ENCODE data around the gene ITGA6. TPM values are rescaled to one million over a fixed set of nuclear protein-coding genes. Genes with fewer than 3 reads are reported as not detected.

ITGA6 gene
- total and polyA plus RNA-seq, 2 donors from 2014 or later: 32.8 to 89.1 TPM

DNA sequence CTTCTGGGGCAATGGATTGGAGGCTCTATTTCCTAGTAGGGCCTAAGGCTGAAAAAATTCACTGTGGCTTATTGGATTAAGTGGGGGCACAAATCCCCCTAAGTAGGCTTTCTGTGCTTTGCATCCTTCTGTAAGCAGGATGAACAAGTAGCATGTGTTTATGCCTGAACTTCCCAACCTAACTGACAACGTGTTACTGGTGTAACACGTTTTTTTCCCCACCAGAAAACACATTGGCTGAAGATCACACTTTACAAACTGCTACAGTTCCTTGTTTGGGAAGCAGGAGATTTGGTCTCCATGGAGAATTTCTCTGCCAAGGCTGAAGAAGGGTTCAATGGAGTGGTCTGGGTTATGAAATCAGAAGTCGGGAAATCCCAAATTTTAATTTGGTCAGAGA lies 7.2 kb upstream of the ITGA6 start:
- Histone ChIP-seq H3K36me3 (ENCODE audit: control insufficient read depth in 2 of 3, insufficient read depth in 3 of 3, low read length in 3 of 3) (no peaks in the 10 kb centered on the region), H3K9me3 (ENCODE audit: control insufficient read depth in 2 of 3, insufficient read depth in 1 of 3, low read length in 3 of 3) (no peaks in the 10 kb centered on the region), H3K9ac (ENCODE audit: low read length in 3 of 3) (no peak overlapping the region), H3K4me1 (ENCODE audit: control insufficient read depth in 2 of 3, insufficient read depth in 2 of 3, low read depth in 1 of 3, low read length in 3 of 3) (peaks cover 2 to 6% (median 2%) of the 10 kb centered on the region in 3 donors), H3K27ac (ENCODE audit: low read depth in 2 of 2, low read length in 2 of 2) (no peak overlapping the region), H3K27me3 (ENCODE audit: control insufficient read depth, insufficient read depth, low read length) (no peaks in the 10 kb centered on the region), H3K4me3 (ENCODE audit: low read length in 3 of 3) (no peak overlapping the region)
- FAIRE-seq (no peak), DNase-seq (no peak)
- intact Hi-C loops (cut with DNase I): no loop called here
- TF ChIP-seq, protein P1, sequence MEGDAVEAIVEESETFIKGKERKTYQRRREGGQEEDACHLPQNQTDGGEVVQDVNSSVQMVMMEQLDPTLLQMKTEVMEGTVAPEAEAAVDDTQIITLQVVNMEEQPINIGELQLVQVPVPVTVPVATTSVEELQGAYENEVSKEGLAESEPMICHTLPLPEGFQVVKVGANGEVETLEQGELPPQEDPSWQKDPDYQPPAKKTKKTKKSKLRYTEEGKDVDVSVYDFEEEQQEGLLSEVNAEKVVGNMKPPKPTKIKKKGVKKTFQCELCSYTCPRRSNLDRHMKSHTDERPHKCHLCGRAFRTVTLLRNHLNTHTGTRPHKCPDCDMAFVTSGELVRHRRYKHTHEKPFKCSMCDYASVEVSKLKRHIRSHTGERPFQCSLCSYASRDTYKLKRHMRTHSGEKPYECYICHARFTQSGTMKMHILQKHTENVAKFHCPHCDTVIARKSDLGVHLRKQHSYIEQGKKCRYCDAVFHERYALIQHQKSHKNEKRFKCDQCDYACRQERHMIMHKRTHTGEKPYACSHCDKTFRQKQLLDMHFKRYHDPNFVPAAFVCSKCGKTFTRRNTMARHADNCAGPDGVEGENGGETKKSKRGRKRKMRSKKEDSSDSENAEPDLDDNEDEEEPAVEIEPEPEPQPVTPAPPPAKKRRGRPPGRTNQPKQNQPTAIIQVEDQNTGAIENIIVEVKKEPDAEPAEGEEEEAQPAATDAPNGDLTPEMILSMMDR (IDR thresholded peaks at IDR 0.05; ENCODE audit: borderline replicate concordance, extremely low read depth, insufficient read depth): no peak

DNA sequence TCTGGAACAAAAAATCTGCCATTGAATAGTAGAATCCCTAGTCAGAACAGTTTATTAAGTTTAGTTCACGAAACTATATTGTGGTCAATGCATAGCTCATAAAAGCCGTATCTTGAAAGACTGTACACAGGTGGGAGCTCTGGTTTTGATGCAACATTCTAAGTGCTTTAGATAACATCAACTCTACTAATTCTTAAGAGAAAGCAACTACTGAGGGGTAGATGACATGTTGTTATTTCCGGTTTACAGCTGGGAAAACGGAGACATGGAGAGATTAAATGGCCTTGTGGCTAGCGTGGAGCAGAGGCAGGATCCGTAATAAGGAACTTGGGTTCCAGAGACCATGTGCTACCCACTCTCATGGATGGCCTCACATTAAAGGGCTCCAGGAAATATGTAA lies 4.2 kb upstream of the ITGA6 start:
- intact Hi-C loops (cut with DNase I): no loop called here
- Histone ChIP-seq H3K9me3 (ENCODE audit: control insufficient read depth in 2 of 3, insufficient read depth in 1 of 3, low read length in 3 of 3) (no peaks in the 10 kb centered on the region), H3K27me3 (ENCODE audit: control insufficient read depth, insufficient read depth, low read length) (no peaks in the 10 kb centered on the region), H3K27ac (ENCODE audit: low read depth in 2 of 2, low read length in 2 of 2) (no peak overlapping the region), H3K36me3 (ENCODE audit: control insufficient read depth in 2 of 3, insufficient read depth in 3 of 3, low read length in 3 of 3) (no peaks in the 10 kb centered on the region), H3K4me3 (ENCODE audit: low read length in 3 of 3) (no peak overlapping the region), H3K9ac (ENCODE audit: low read length in 3 of 3) (no peak overlapping the region), H3K4me1 (ENCODE audit: control insufficient read depth in 2 of 3, insufficient read depth in 2 of 3, low read depth in 1 of 3, low read length in 3 of 3) (peaks cover 2 to 11% (median 6%) of the 10 kb centered on the region in 3 donors)
- FAIRE-seq (no peak), DNase-seq (no peak)
- TF ChIP-seq, protein P1 (IDR thresholded peaks at IDR 0.05; ENCODE audit: borderline replicate concordance, extremely low read depth, insufficient read depth): no peak

DNA sequence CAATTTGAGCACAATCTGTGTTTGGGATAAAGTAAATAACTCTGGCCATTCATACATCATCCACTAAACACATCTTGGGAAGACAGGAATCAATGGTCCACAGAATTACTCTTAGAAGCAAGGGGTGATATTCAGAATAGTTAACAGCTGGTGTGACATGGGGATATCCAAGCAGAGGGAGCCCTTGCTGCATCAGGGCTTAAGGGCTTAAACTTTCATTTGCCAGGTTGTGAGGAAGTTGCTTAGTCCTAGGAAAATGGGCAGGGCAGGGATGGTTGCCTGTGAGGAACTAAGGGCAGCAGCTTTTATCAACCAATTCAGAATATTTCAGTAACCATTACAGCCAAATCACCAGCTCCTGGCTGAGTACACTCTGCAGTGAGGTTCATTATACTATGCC lies 2.0 kb upstream of the ITGA6 start:
- intact Hi-C loops (cut with DNase I): no loop called here
- FAIRE-seq (no peak), DNase-seq (no peak)
- Histone ChIP-seq H3K9ac (ENCODE audit: low read length in 3 of 3) (no peak overlapping the region), H3K9me3 (ENCODE audit: control insufficient read depth in 2 of 3, insufficient read depth in 1 of 3, low read length in 3 of 3) (no peaks in the 10 kb centered on the region), H3K4me1 (ENCODE audit: control insufficient read depth in 2 of 3, insufficient read depth in 2 of 3, low read depth in 1 of 3, low read length in 3 of 3) (peaks cover 0 to 6% (median 6%) of the 10 kb centered on the region in 3 donors), H3K27ac (ENCODE audit: low read depth in 2 of 2, low read length in 2 of 2) (no peak overlapping the region), H3K4me3 (ENCODE audit: low read length in 3 of 3) (no peak overlapping the region), H3K36me3 (ENCODE audit: control insufficient read depth in 2 of 3, insufficient read depth in 3 of 3, low read length in 3 of 3) (no peaks in the 10 kb centered on the region), H3K27me3 (ENCODE audit: control insufficient read depth, insufficient read depth, low read length) (no peaks in the 10 kb centered on the region)
- TF ChIP-seq, protein P1 (IDR thresholded peaks at IDR 0.05; ENCODE audit: borderline replicate concordance, extremely low read depth, insufficient read depth): no peak

All from kidney (tissue), 14 donors.